ENCODE data around the gene RGS7. TPM values are rescaled to one million over a fixed set of nuclear protein-coding genes. Genes with fewer than 3 reads are reported as not detected.

The RGS7 gene
- total RNA-seq, 2 donors from 2014 or later = not detected

DNA sequence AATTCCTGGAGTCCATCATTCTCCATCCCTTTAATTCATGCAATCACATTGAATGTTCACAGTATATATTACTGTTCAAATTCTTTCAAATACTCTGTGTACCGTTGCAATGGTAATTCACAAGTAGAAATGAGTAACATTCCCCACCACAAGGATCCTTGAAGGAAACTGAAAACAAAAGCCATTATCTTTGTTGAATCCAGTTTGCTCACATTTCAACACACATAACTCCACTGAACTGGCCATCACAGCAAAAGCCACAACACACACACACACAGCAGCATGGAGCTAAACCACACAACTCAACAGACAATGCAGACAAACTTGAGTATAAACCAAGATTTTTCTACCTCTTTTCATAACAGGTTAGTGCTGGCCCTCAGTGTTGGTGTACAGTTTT lies 556.7 kb downstream of the RGS7 start:
- Histone ChIP-seq H3K4me1 (no peaks in the 10 kb centered on the region), H3K27ac (no peak overlapping the region), H3K27me3 (no peaks in the 10 kb centered on the region), H3K9me3 (no peaks in the 10 kb centered on the region), H3K36me3 (no peaks in the 10 kb centered on the region), H3K4me3 (no peak overlapping the region)
- no peak for DNase-seq (ENCODE audit: low spot score)
- TF ChIP-seq, protein P1, sequence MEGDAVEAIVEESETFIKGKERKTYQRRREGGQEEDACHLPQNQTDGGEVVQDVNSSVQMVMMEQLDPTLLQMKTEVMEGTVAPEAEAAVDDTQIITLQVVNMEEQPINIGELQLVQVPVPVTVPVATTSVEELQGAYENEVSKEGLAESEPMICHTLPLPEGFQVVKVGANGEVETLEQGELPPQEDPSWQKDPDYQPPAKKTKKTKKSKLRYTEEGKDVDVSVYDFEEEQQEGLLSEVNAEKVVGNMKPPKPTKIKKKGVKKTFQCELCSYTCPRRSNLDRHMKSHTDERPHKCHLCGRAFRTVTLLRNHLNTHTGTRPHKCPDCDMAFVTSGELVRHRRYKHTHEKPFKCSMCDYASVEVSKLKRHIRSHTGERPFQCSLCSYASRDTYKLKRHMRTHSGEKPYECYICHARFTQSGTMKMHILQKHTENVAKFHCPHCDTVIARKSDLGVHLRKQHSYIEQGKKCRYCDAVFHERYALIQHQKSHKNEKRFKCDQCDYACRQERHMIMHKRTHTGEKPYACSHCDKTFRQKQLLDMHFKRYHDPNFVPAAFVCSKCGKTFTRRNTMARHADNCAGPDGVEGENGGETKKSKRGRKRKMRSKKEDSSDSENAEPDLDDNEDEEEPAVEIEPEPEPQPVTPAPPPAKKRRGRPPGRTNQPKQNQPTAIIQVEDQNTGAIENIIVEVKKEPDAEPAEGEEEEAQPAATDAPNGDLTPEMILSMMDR (IDR thresholded peaks at IDR 0.05) = no peak

DNA sequence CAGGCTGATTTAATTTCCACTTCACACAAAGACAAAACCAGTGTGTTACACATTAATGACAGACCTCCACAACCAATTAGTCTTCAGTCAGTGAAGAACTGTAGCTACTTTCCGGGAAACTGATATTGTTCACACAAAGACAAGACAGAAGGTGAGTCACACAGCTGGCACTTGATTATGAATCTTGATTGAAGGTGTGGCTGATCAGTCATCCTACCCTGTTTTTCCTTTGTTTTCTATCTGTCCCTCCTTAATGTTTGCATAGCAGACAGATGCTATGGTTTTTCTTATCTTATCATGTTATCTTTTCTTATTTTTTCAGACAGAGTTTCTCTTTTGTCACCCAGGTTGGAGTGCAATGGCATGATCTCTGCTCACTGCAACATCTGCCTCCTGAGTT lies 560.0 kb downstream of the RGS7 start:
- Histone ChIP-seq H3K27ac (no peak overlapping the region), H3K27me3 (no peaks in the 10 kb centered on the region), H3K9me3 (no peaks in the 10 kb centered on the region), H3K4me3 (no peak overlapping the region), H3K36me3 (no peaks in the 10 kb centered on the region), H3K4me1 (no peaks in the 10 kb centered on the region)
- DNase-seq (ENCODE audit: low spot score) = no peak
- TF ChIP-seq, protein P1 (IDR thresholded peaks at IDR 0.05) = no peak

DNA sequence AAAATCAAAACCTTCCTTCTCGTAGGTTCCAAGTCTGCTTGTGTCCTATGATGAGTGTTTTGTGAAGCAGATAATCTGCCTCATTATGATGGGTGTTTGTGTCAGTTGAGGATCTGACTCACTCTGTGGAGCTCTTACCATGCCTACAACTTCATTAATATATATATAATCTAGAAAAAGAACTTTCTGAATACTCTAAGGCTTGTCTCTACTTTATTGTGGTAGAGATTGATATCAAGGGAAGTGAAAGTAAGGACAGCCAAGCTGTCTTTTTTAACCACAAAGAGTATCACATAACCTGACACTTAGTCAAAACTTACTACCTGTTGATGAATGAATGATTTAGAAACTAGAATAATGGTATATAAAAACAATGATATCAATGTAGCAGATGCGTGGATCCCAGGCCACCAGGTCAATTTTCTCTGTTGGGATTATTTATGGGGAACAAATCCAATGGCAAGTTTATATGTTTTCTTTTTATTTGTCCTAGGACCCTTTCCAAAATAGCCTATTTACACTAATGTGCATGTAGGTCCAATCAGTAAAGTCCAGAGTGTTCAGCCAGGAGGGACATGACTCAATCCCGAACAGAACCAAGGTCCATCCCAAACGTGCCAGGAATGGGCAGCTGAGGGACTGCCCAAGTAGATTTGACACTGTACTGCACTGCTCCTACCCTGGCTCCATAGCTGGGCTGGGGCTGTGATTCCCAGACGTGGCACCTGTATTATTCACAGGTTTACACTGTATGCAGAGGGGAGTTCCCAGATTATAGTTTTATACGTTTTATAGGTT lies 562.8 kb downstream of the RGS7 start:
- DNase-seq (ENCODE audit: low spot score) = no peak
- no peaks in the 10 kb centered on the region for H3K4me1 ChIP-seq
- no peaks in the 10 kb centered on the region for H3K27me3 ChIP-seq
- H3K4me3 ChIP-seq = no peak overlapping the region
- no peak overlapping the region for H3K27ac ChIP-seq
- no peaks in the 10 kb centered on the region for H3K9me3 ChIP-seq
- TF ChIP-seq, protein P1 (IDR thresholded peaks at IDR 0.05) = no peak
- no peaks in the 10 kb centered on the region for H3K36me3 ChIP-seq

DNA sequence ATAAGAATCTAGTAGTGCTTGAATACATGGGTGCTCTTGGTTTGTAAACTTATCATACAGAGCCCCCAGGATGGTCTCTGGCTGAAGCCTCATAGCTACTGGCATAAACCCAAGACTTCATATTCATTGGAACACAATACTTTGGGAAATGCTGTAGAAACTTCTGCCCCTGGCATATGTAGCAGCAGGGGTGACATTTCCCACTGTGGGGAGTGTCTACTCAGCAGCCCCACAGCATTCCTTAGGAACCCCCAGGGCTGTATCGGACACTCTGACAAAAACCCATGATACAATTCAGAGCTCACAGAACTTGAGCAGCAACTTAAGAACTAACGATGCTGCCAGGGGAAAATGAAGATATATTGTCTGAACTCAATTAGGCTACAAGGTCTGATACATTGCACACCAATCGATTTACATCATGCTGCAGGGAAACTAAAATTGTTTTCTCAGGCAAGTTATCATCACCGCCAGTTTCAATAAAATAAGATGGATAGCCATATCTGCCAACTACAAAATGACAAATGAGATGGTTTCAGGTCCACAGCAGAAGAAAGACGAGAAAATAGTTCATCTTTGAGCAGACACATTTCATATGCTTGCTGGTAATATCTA lies 564.0 kb downstream of the RGS7 start:
- no peak for DNase-seq (ENCODE audit: low spot score)
- H3K27ac ChIP-seq = no peak overlapping the region
- H3K4me3 ChIP-seq = no peak overlapping the region
- H3K27me3 ChIP-seq = no peaks in the 10 kb centered on the region
- TF ChIP-seq, protein P1 (IDR thresholded peaks at IDR 0.05) = no peak
- no peaks in the 10 kb centered on the region for H3K9me3 ChIP-seq
- H3K36me3 ChIP-seq = no peaks in the 10 kb centered on the region
- H3K4me1 ChIP-seq = no peaks in the 10 kb centered on the region

DNA sequence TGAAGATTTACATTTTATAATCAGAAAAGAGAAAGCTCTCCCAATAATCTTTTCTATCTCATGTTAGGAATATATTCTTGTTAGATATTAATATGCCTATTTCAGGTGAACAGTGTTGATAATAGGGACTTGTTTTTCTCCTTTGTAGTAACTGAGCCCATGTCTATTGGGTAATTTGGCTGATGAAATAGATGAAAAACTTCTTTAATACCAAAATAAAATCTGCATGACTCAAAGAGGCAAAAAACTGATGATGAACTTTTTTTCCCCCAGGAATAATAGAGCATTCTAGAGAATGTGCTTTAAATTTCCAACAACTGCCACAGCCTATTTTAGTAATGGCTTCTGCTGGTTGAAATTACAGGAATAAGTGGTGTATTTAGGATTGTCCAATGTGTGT lies 566.1 kb downstream of the RGS7 start:
- H3K27ac ChIP-seq = no peak overlapping the region
- no peak overlapping the region for H3K4me3 ChIP-seq
- H3K4me1 ChIP-seq = no peaks in the 10 kb centered on the region
- H3K36me3 ChIP-seq = no peaks in the 10 kb centered on the region
- no peaks in the 10 kb centered on the region for H3K27me3 ChIP-seq
- no peak for DNase-seq (ENCODE audit: low spot score)
- H3K9me3 ChIP-seq = no peaks in the 10 kb centered on the region
- TF ChIP-seq, protein P1 (IDR thresholded peaks at IDR 0.05) = no peak

Measured in right atrium auricular region (tissue), 2 donors.